Measurements from ENCODE around the gene RAMACL. TPM values are rescaled to one million over a fixed set of nuclear protein-coding genes. Genes with fewer than 3 reads are reported as not detected.

Gene RAMACL
- polyA plus RNA-seq, 1 donor from 2014 or later = 1.9 TPM

GRCh38 chr6:166618866-166619761 lies 32.6 kb upstream of the RAMACL start:
- no peak overlapping the region for H3K9ac ChIP-seq (ENCODE audit: low read length)
- TF ChIP-seq EP300 (conservative IDR thresholded peaks at IDR 0.05; ENCODE audit: poor library complexity, severe bottlenecking) (no peak), TAF1 (IDR thresholded peaks at IDR 0.05; ENCODE audit: low read depth) (no peak), MXI1 (conservative IDR thresholded peaks at IDR 0.05; ENCODE audit: poor library complexity, severe bottlenecking) (no peak), CTCF (IDR thresholded peaks at IDR 0.05; ENCODE audit: poor library complexity, severe bottlenecking) (no peak), REST (IDR thresholded peaks at IDR 0.05; ENCODE audit: borderline replicate concordance) (no peak), SMC3 (conservative IDR thresholded peaks at IDR 0.05; ENCODE audit: poor library complexity) (no peak), POLR2AphosphoS5 (IDR thresholded peaks at IDR 0.05) (no peak), EZH2 (IDR thresholded peaks at IDR 0.05; ENCODE audit: borderline replicate concordance, insufficient read depth, low read length, poor library complexity, severe bottlenecking) (no peak), RAD21 (conservative IDR thresholded peaks at IDR 0.05) (no peak)
- no peaks in the 10 kb centered on the region for H4K20me1 ChIP-seq (ENCODE audit: insufficient read depth)
- H2AFZ ChIP-seq (ENCODE audit: low read depth, low read length) = no peak overlapping the region
- H3K36me3 ChIP-seq (ENCODE audit: insufficient read depth, low read length) = peaks cover 12% of the 10 kb centered on the region
- no peaks in the 10 kb centered on the region for H3K9me2 ChIP-seq (ENCODE audit: insufficient read depth, low read length)
- peaks cover 63% of the 10 kb centered on the region for H3K79me2 ChIP-seq (replicated peaks; ENCODE audit: insufficient read depth, low read length)
- H3K9me3 ChIP-seq (ENCODE audit: low read length) = no peaks in the 10 kb centered on the region
- no peaks in the 10 kb centered on the region for H3F3A ChIP-seq (ENCODE audit: insufficient read depth, low read length, poor library complexity, severe bottlenecking)
- H3K27ac ChIP-seq (ENCODE audit: low read length) = no peak overlapping the region
- H3K4me3 ChIP-seq (ENCODE audit: low read length) = no peak overlapping the region
- no peaks in the 10 kb centered on the region for H3K27me3 ChIP-seq (ENCODE audit: insufficient read depth, low read depth, low read length)
- no peak overlapping the region for H3K4me2 ChIP-seq (ENCODE audit: low read length)

- H3F3A ChIP-seq (ENCODE audit: insufficient read depth, low read length, poor library complexity, severe bottlenecking) = no peaks in the 10 kb centered on the region
- H3K9ac ChIP-seq (ENCODE audit: low read length) = no peak overlapping the region
- peaks cover 12% of the 10 kb centered on the region for H3K36me3 ChIP-seq (ENCODE audit: insufficient read depth, low read length)
- peaks cover 54% of the 10 kb centered on the region for H3K79me2 ChIP-seq (replicated peaks; ENCODE audit: insufficient read depth, low read length)
- TF ChIP-seq RAD21 (conservative IDR thresholded peaks at IDR 0.05) (no peak), REST (IDR thresholded peaks at IDR 0.05; ENCODE audit: borderline replicate concordance) (no peak), EP300 (conservative IDR thresholded peaks at IDR 0.05; ENCODE audit: poor library complexity, severe bottlenecking) (no peak), MXI1 (conservative IDR thresholded peaks at IDR 0.05; ENCODE audit: poor library complexity, severe bottlenecking) (no peak), TAF1 (IDR thresholded peaks at IDR 0.05; ENCODE audit: low read depth) (no peak), SMC3 (conservative IDR thresholded peaks at IDR 0.05; ENCODE audit: poor library complexity) (no peak), EZH2 (IDR thresholded peaks at IDR 0.05; ENCODE audit: borderline replicate concordance, insufficient read depth, low read length, poor library complexity, severe bottlenecking) (no peak), CTCF (IDR thresholded peaks at IDR 0.05; ENCODE audit: poor library complexity, severe bottlenecking) (no peak), POLR2AphosphoS5 (IDR thresholded peaks at IDR 0.05) (no peak)
- H4K20me1 ChIP-seq (ENCODE audit: insufficient read depth) = no peaks in the 10 kb centered on the region
- H3K27ac ChIP-seq (ENCODE audit: low read length) = no peak overlapping the region
- no peak overlapping the region for H3K4me3 ChIP-seq (ENCODE audit: low read length)
- H3K27me3 ChIP-seq (ENCODE audit: insufficient read depth, low read depth, low read length) = no peaks in the 10 kb centered on the region
- H3K9me2 ChIP-seq (ENCODE audit: insufficient read depth, low read length) = no peaks in the 10 kb centered on the region
- H3K9me3 ChIP-seq (ENCODE audit: low read length) = no peaks in the 10 kb centered on the region
- H2AFZ ChIP-seq (ENCODE audit: low read depth, low read length) = no peak overlapping the region
- H3K4me2 ChIP-seq (ENCODE audit: low read length) = no peak overlapping the region
These were observed 31.8 kb upstream of the RAMACL start for GRCh38 chr6:166618251-166618650.
